Renal pelvis (tissue), 4 donors: ENCODE measurements around the gene CDKN2B-AS1. TPM values are rescaled to one million over a fixed set of nuclear protein-coding genes. Genes with fewer than 3 reads are reported as not detected.
"Not testable (repeated sequence)": the region's sequence is repeated elsewhere in the genome, so short reads cannot be mapped to it uniquely, and the experiment has no call there.

Experiments used
- DNase-seq: peaks from one replicate; pipeline ENCODE4 v3.0.0-alpha.2; 2013
- polyA plus RNA-seq, 3 donors: library from polyadenylated mRNA; unstranded; fragments of 120-200 nt; gene quantifications; one replicate each; pipeline ENCODE4 v1.2.1, GENCODE V29; 2013; ENCODE audit not compliant: insufficient read length in 3 of 3

The CDKN2B-AS1 gene
- polyA plus RNA-seq, 3 donors = 0.12 to 0.13 TPM; not detected in 1

GRCh38 chr9:22043928-22044327, 49.3 kb downstream of the CDKN2B-AS1 start:
- DNase-seq = no peak

GRCh38 chr9:22044583-22044982, 50.0 kb downstream of the CDKN2B-AS1 start:
- DNase-seq = no peak

GRCh38 chr9:22045423-22045822, 50.8 kb downstream of the CDKN2B-AS1 start:
- no peak for DNase-seq

DNA sequence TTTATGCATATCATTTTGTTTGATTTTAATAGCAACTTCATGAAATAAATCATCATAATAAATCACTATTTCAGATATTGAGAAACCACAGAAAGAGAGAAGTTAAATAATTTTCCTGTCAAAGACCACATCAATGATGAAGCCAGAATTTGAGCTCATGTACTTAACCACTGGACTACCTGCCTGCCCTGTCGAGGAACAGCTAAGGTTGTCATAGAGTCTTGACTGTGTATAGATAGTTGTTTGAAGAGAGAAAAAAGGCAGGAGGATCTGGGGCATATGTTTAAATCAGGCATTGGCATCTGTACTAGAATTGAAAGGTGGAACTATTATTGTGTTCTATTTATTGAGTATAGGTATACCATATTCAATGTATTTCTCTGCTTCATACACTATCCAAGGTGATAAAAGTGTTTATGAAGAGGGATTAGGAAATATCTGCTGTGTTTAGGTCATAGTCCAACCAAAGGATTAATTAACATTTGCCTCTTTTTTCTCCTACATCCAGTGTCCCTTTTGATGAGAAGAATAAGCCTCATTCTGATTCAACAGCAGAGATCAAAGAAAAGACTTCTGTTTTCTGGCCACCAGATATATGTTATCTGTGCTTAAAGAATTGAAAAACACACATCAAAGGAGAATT, 51.8 kb downstream of the CDKN2B-AS1 start:
- DNase-seq = no peak

DNA sequence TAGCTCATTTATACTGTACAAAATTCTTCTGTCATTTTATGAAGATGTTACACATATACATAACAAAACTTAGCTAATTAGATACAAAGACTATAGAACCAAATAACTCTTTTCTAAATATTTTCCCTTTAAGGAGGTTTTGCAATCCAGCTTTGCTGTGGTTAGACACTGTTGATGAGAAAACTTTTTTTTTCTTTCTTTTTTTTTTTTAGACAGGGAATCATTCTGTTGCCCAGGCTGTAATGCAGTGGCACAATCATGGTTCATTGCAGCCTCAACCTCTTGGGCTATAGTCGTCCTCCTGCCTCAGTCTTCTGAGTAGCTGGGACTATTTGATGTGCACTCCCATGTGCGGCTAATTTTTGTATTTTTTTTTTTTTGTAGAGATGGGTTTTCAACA, 53.0 kb downstream of the CDKN2B-AS1 start:
- DNase-seq = no peak

DNA sequence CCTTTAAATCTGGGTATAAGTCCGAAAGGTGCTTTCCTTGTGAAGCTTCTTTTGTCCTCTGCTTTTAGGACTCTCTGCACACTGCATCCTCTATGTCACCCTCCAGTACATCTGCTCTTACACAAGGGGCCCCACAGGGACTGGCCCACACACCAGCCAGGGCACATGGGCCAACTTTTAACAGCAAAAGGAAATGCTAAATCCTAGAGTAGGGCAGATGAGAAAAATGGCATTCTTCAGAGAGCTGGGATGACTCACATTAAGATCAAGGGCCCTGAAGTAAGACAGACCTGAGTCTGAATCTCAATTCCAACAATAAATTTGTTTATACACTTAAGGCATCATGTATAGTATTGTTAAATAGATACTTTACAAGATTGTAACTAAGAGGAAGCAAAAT, 54.8 kb downstream of the CDKN2B-AS1 start:
- no peak for DNase-seq

DNA sequence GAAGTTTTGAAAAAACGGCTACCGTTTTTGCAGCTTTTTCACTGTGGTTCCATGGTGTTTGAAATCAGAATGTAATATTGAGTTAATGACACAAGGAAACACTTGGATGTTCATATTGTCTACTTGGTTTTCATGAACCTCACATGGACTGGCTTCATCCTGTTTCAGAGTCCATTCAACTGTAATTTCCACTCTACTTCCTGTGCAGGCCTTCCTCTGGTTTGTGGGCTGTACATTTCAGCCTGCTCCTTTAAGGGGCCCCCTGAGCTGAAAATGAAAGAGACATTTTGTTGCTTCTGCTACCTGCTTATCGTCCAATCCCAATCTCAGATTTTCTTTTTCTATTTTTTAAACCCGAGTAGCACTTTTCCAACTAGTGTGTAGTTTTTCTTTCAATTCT, 56.3 kb downstream of the CDKN2B-AS1 start:
- no peak for DNase-seq

- no peak for DNase-seq
Measured at GRCh38 chr9:22052376-22052945, 57.9 kb downstream of the CDKN2B-AS1 start.

- DNase-seq = no peak
Measured at GRCh38 chr9:22053178-22053577, 58.6 kb downstream of the CDKN2B-AS1 start.

DNA sequence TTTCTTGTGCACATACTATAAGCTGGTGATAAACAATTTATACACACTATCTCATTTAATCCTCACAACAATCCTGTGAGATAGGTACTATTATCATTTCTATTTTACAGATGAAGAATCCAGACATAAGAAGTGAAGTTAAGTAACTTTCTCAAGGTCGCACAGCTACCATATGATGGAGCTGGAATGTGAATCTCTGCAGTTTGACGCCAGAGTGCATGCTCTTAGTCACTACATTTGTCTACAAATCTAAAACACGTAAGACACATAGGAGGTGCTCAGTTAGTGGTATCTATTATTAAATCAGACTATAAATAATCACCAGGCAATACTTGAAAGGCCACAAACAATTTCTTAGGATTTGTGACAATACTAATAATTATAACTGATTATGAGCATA, 59.5 kb downstream of the CDKN2B-AS1 start:
- no peak for DNase-seq

GRCh38 chr9:22054529-22054928, 59.9 kb downstream of the CDKN2B-AS1 start:
- DNase-seq = no peak

GRCh38 chr9:22055090-22055489, 60.5 kb downstream of the CDKN2B-AS1 start:
- DNase-seq = no peak

DNA sequence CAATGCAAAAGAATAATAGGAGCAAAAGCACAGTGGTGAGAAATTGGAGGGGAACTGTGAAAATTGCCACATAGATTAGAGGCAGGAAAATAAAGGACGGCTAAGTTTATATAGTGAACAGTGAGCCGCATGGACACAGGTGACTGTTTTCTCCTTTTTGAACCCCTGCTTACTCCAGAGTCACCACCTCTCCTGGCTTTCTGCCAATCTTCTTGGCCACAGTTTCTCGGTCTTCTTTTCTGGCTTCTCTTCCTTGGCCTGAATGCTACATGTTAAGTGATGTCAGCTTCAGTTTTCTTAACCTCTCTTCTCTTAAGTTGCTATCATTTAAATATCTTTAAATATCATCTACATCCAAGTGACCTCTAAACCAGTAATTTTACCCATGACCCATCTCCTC, 61.8 kb downstream of the CDKN2B-AS1 start:
- no peak for DNase-seq

DNA sequence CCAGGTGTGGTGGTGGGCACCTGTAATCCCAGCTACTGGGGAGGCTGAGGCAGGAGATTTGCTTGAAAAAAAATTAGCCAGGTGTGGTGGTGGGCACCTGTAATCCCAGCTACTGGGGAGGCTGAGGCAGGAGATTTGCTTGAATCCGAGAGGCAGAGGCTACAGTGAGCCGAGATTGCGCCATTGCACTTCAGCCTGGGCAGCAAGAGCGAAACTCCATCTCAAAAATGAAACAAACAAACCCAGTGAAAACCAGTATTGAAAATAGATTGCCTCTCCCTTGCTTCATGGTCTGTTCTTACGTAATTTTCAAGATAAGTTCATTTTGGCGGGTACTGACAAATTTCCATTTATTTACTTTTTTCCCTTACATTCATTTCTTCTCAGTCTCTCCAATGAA, 63.4 kb downstream of the CDKN2B-AS1 start:
- DNase-seq = not testable (repeated sequence)

DNA sequence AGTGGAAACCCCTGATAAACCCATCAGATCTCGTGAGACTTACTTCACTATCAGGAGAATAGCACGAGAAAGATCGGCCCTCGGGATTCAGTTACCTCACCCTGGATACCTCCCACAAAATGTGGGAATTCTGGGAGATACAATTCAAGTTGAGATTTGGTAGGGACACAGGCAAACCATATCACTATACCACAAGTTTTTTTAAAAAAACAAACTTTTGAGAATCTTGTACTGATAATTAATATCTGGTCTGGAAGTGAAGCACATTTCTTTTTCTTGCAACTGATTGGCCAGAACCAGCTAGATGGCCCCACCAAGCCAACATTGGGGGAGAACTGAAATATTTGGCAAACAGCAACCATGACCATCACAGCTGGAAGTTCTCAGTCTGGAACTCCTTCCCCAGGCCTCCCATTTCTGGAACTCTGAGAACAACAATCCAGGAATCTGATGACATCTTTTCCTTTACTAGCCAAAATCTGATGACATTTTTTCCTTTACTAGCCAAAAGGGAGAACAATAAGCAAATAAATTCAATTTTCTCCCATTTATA, 66.3 kb downstream of the CDKN2B-AS1 start:
- DNase-seq = no peak

DNA sequence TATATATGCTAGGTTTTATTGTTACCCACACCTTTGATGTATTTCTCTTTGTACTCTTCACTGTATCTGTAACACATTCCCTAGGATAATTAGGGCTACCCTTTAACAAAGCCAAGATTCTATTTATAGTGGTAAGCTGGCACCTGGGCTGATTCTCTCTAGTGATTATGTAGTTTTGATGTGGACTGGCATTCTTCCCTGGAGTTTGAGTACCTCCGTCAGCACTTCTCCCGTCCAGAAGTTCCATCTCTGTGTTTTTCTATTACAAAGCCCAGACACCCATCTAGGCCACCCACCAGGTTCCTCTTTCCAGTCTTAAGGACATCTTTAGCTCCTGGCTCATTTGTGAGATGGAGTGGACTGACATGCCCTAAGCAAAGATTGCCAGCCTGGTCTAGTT, 70.4 kb downstream of the CDKN2B-AS1 start:
- DNase-seq = no peak

DNA sequence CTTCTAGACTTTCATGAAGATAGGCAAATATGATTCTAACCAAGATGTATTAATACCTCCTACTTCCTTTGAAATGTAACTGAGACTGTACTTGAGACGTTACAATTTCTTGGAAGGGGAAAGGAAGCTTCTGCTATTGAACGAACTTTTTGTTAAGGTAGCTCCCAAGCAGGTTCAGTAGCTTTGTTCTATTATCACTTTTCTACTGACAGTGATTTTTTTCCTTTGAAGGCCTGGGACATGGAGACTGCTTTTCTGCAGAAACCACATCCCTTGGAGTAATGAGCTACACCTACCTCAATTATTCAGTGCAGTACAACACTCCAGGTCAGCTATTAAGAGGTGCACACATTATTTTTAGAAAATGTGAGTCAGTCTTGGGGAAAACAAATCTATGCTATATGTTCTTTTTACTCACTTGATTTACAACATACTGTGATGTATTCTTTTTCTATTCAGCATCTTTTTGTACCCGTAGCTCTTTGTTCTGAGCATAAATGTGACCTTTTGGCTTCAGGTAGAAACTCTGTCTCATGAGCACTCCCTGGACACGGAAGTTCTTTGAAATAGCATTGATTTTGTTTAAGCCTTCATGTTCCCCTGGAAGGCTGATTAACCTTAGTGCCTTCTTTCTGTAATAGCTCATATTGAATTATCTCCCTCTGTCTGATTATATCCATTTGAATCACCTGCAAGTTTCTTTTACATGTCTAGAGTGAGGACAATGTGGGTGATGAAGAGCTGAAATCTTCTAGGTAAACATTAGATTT, 71.0 kb downstream of the CDKN2B-AS1 start:
- no peak for DNase-seq

DNA sequence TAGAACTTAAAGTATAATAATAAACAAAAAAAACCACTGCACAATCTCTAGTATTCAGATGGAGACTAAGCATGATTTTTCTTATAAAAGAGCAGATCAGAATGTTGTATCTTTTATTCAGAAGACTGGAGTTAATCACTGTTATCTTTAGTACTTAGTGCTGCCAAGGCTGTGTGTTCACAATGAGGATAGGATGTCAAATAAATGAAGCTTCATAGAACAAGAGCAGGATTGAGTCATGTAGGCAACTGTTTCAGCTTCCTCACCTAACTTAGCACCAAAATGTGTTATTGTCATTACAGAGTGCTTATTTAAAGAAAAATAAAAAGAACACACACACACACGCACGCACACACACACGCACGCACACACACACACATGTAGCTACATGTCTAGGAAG, 72.6 kb downstream of the CDKN2B-AS1 start:
- DNase-seq = no peak

- no peak for DNase-seq
Measured at GRCh38 chr9:22068369-22068768, 73.8 kb downstream of the CDKN2B-AS1 start.

GRCh38 chr9:22073349-22073748, 78.8 kb downstream of the CDKN2B-AS1 start:
- no peak for DNase-seq

- no peak for DNase-seq
Measured at GRCh38 chr9:22078081-22078480, 83.5 kb downstream of the CDKN2B-AS1 start.

GRCh38 chr9:22079873-22080341, 85.3 kb downstream of the CDKN2B-AS1 start:
- no peak for DNase-seq
